G401 (cell line): ENCODE results near the gene UTF1. TPM values are rescaled to one million over a fixed set of nuclear protein-coding genes. Genes with fewer than 3 reads are reported as not detected.

Source experiments
- DNase-seq: peaks from one replicate; pipeline ENCODE4 v3.0.0-alpha.2; 2015; ENCODE audit warnings: low spot score
- in situ Hi-C: cut with HindIII; loops from 2 replicates; pipeline ENCODE4 v1.10.0; 2016; ENCODE audit warnings: low sequenced_read_pairs, mixed read lengths
- total RNA-seq: library from RNA; depleted of rRNA; stranded (reverse); fragments of >200 nt; shearing (Covaris generic); gene quantifications from 2 replicates; pipeline ENCODE4 v1.2.3, GENCODE V29; 2014

Gene UTF1
- total RNA-seq, 1 experiment from 2014 or later: not detected

DNA sequence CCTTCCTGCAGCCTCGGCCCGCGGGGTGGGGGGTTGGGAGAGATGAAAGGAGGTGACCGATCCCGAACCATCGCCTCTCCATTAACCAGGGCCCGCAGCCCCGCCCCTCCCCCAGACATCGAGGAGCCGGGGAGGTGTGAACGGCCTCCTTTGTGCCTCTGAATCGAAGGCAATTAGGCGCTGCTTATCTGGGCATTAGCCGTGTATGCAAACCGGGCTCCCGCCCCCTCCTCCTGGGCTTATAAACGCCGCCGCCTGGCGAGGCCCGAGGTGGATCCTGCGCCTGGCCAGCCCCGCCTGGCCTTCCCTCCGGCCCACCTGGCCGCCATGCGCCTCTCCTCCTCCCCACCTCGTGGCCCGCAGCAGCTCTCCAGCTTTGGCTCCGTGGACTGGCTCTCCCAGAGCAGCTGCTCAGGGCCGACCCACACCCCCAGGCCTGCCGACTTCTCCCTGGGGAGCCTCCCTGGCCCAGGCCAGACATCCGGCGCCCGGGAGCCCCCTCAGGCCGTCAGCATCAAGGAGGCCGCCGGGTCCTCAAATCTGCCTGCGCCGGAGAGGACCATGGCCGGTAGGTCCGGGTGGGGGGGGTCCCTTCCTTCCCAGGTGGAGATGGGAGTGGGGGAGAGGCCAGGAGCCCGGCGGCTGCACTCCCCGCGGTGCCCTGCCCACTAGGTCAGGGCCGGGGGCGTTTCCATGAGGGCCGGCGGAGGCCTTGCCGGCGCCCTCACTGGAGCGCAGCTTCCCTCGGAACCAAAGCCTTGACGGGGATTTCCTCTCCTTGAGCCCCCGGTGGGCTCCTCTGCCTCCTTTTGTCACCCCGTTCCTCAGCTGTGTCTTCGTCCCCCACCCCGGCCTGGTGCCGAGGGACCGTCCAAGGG lies 7.8 kb downstream of the UTF1 start, which contains the start of gene VENTX:
TSS of gene VENTX (plus strand) at position 268 of the 878 bp plus-strand sequence. CDS start at position 328, 60 bp downstream.
- DNase-seq: no peak
- in situ Hi-C loops: no loop called here

DNA sequence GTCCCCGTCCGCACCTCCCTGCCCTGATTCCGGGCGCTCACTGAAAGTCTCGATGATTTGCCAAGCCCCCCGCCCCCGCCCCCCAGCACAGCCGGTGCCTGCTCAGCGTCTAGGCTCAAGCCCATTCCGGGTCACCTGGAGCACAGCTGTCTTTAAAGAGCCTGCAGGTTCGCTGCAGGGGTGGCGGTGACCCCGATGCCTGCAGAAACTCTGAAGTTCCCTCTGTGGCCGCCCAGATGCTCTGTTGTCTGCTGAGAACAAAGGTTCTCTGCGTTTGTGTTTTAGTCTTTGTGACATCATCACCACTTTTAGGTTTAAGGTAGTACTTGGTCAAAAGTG lies 8.4 kb downstream of the UTF1 start:
- DNase-seq: no peak
- in situ Hi-C loops: no loop called here

DNA sequence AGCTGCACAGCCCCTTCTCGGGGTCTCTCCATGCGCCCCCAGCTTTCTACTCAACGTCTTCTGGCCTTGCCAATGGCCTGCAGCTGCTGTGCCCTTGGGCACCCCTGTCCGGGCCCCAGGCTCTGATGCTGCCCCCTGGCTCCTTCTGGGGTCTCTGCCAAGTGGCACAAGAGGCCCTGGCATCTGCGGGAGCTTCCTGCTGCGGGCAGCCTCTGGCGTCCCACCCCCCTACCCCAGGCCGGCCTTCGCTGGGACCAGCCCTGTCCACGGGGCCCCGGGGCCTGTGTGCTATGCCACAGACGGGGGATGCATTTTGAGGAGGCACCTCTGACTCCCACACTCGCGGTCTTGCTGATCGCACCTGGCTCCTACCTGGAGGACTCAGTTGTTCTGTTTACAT lies 10.0 kb downstream of the UTF1 start:
- DNase-seq: no peak
- in situ Hi-C loops: no loop called here

DNA sequence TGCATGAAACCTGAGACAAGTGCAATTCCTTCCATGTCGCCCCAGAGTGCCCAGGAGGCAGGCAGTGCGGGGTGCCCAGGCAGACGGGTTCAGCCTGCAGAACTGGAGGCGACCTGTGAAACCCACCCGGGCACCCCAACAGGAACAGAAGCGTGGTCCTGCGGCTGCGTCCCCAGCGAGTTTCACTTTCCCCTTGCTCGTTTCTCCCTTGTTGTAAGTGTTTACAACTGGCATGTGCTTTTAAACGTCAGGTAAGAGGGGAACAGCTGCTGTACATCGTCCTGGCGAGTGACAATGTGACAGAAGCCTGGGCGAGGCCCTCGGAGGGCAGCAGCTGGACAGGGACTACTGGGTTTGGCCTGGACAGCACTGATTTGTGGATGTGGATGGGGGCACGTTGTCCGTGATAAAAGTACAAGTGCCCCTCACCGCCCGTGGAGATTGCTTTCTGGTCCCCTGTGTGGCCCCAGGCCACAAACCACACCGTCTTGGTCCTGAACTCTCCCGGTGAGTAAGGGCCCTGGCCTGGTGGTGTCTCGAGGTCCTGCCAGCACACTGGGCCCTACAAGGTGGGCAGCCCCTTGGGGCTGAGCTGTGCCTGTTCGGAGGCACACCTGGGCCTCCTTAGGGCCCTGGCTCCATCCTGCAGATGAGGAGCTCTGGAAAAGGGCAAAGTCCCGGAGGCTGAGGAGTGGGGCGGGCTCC lies 11.6 kb downstream of the UTF1 start:
- in situ Hi-C loops: no loop called here
- no peak for DNase-seq

DNA sequence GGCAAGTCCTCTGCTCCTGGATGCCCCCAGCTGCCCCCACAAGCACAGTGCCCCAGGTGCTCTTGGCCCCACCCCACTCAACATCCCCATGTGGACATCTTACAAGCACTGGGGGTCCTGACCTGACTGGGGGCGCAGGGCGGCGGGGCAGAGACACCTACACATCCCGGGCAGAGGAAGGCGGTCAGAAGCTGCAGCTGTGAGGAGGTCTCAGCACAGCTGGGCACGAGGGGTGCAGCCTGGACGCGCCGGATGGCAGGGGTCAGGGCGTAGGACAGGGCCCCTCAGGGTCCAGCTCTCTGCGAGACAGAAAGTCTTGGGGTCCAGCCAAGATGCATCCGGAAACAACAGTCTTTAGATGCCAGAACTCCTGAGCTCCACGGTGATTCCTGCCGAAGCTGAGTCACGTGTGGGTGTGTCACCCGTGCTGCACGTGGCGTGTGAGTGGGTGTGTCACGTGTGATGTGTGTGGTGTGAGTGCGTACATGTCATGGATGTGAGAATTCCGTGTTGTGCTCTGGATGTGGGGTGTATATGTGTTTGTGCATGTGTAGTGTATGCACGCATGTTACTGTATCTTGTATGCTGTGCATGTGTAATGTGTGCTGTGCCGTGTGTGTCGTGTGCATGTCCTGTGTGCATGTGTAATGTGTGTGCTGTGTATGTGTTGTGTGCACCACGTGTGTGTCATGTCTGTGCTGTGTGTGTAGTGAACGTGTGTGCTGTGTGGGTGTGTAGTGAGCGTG lies 12.8 kb downstream of the UTF1 start:
- no peak for DNase-seq
- in situ Hi-C loops: no loop called here

DNA sequence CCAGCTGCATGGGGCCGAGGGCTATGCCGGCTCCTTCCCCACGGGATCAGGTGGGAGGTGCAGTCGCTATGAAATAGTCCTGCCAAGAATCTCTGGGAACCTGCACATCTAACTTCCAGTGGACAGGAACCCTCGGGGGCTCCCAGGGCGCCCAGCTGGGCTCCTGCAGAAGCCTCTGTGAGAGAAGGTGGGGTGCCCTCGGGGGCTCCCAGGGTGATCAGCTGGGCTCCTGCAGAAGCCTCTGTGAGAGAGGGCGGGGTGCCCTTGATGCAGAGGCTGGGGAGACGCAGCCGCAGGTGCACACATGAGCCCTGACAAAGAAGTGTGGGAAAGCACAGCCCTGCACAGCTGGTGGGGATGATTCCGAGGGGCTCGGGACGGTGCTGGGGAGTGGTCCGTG lies 13.6 kb downstream of the UTF1 start:
- in situ Hi-C loops: no loop called here

DNA sequence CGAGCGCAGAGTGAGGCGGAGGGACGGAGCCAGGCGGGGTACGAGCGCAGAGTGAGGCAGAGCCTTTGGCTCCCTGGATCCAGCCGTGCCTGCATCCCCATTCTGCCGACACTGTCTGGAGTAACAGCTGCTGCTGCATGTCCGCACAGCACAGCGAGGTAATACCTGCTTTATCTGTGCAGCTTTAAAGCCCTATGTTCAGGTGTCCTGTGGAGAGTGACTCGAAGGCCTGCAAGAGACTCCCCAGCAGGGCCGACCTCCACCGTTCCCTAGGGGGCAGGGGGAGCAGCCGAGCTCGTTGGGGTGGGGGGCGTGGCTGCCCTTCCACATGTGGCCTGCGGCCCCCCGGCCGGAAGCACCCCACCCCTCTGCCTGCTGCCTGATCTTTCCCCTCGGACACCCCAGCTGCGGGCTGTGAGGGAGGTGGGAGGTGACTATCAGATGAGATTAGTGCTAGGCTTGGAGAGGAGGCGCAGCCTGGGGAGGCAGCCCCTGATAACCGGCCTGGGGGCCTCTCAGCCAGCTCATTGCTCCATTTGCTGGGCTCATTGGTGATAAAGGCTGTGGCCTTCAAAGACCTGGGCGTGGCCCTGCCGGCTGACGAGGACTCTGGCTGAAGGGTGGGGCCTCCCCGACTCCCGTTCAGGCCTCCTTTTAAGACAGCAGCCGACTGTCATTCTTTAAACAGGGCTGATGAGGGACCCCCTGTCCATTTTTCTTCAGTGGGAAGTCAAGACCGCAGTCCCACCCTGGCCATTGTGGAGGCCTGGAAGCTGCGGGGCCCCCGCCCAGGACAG lies 15.6 kb downstream of the UTF1 start:
- DNase-seq: no peak
- in situ Hi-C loops: no loop called here

More for the DNA sequence above, 13.6 kb downstream of the UTF1 start:
- no peak for DNase-seq

DNA sequence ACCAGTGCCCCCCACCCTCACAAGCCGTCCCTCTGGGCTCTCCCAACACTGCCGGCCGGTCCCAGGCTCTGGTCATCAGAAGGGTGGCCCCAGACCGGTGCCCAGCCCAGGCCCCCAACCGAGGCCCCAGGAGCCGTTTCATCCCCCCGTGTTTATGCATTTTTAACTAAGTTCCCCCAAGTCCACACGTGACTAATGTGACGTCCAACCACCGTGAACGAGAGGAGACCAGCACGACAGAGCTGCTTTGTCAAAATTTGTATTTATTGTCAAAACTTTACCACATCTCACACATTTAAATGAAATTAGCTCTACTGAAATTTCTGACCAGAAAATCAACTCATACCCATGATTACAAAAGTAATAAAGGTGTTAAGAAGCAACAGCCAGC lies 16.2 kb downstream of the UTF1 start:
- DNase-seq: no peak
- in situ Hi-C loops: no loop called here

DNA sequence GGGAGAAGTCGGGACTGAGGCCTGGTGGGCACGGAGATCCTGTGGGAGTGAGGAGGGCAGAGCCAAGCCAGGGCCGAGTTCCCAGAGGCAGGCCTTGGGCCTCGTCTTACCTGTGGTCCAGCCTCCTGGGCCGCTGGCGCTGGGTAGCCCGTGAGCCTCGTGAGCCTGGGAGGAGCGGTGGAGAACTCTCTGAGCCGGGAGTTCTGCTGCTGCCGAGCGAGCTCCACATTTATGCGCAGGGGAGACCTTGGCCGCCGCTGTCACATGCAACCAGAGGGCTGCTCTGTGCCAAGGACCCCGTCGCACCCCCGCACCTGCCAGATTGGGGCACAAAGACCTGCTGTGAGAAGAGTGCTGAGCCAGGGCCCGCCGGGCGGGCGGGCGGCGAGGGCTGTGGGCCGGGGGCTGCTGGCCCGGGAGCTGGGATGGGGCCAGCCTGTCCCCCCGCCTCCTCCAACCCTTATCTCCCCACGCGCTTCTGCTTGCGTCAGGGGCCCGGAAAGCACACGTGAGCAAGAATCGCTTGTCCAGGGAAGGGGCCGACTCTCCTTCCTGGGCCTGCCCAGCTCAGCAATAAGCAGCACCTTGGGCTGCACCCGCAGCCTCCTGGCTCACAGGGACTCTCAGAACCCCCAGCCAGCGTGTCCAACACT lies 17.8 kb downstream of the UTF1 start:
- in situ Hi-C loops: no loop called here
- no peak for DNase-seq

DNA sequence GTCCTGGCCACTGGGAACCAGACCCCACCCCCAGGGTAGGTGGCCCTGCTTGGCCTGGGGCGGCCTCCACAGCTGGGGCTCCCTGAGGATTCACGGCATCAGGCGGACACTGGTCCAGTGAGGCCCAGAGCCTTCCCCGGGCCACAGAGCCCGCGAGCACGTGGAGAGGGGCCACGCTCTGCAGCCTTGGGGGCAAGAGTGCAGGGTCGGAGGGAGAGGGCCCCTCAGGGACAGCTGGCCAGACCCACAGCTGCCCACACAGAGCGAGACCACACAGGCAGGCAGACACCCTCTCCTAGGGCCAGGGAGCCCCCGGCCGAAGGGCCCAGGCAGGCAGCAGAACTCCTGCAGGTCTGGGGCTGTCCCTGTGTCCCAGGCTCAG lies 18.3 kb downstream of the UTF1 start:
- in situ Hi-C loops: no loop called here
- DNase-seq: no peak

DNA sequence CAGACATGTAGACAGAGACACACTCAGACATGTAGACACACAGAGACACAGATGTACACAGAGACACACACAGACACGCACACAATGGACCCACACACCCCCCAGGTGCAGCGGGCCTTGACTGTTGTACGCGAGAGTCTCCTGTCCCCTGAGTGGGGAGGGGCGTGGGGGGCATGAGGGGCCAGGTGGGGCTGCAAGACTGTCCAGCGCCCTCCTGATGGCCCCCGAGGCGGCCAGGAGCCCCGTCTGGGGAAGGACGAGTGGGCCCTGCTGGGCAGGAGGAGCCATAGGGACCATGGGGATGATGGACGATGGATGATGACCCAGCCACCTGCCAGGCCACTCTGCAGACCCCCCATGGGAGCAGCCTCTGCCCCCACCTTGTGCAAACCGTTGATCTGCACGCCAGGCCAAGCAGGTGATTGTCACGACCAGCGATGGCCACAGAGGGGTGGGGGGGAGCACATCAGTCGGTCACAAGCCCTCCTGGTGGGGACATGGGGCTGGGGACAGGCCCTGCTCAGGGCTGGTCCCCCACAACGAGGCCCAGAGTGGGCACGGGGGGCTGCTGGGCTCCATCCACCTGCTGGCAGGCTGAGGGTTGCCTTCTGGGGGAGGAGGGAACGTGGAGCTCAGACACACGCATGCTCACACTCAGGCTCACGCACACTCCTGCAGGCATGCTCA lies 19.2 kb downstream of the UTF1 start:
- DNase-seq: no peak
- in situ Hi-C loops: no loop called here

DNA sequence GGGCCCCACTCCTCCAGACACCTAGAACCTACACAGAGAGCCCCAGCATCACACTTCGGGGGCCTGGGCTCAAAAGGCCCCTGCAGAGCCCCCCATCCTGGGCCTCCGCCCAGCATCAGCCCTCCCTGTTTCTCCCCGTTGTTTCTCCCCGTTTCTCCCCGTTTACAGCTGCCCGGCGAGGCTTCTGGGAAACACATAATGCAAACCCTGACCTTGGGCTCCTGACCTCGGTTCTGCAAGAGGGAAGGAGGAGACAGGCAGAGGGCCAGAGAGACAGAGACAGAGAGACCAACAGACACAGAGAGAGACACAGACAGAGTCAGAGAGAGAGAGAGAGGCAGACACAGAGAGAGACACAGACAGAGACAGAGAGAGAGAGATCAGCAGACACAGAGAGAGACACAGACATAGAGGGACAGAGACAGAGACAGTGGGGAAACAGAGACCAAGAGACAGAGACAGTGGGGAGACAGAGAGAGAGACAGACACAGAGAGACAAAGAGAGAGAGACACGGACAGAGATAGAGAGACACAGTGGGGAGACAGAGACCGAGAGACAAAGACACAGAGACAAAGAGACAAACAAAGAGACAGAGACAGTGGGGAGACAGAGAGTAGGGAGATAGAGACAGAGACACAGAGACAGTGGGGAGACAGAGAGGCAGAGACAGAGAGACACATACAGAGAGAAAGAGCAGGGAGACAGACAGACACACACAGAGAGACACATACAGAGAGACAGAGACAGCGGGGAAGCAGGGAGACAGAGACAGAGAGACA lies 20.1 kb downstream of the UTF1 start:
- DNase-seq: no peak
- in situ Hi-C loops: no loop called here

DNA sequence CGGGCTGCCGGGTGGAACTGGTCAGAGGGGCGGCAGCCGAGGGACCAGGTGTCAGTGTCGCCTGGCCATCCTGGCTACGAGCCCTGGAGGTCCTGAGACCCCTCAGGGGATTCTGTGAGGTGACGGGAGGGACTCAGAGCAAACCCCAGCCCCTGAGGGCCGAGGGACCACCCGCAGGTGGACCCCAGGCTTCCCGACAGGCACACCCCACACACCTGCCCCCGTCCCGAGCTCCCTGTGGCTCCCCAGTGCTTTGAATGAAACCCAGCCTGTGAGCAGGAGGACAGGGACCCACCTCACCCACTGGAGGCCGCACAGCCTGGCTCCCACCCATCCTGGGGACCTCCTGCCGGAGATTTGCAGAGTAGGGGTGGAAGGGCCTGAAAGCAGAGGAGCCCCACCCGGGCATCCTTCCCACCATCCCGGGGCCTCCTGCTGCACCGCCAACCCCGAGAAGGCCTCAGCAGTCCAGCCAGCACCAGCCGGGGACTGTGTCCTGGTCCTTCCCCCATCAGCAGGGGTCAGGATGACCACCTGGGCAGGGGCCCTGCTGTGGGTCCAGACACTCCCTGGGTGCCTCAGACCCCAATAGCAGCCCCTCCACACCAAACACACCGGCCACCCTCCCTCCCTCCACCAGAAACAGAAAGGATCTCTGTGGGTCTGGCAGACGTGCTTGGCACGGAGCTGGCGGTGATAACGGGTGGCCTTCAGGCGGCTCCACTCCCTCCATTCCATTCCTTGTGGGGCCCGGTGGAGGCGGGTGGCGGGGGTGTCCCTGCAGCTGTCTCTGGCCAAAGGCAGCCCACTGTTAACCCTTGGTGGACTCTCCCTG lies 21.6 kb downstream of the UTF1 start:
- in situ Hi-C loops: no loop called here
- no peak for DNase-seq

DNA sequence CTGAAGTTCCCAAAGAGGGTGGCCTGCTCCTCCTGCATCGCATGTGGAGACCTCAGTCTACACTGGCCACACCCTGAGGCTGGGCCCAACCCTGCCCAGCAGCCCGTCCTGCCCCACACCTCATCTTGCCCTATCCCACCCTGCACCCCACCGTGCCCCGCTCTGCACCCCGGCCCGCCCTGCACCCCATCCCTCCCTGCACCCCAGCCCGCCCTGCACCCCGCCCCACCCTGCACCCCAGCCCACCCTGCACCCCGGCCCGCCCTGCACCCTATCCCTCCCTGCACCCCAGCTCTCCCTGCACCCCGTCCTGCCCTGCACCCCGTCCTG lies 22.2 kb downstream of the UTF1 start:
- no peak for DNase-seq

DNA sequence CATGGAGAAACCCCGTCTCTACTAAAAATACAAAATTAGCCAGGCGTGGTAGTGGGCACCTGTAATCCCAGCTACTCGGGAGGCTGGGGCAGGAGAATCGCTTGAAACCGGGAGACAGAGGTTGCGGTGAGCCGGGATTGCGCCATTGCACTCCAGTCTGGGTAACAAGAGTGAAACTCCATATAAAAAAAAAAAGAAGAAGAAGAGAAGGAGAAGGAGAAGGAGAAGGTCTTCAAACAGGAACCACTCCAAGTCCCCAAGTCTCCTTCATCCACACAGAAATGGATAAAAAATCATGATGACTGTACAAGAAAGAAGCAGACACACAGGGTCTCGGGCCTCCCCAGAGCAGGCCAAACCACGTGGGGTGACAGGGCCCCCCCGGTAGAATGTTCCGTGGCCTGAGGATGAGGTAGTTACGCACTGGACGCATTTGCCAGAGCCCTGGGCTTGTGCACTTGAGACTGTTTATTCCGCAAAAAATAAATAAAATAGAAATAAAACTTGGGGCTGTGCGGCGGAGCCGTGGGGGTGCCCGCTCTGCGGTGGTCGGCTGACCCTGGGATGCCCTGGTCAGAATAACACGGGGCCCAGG lies 23.4 kb downstream of the UTF1 start:
- DNase-seq: no peak
- in situ Hi-C loops: no loop called here

More for the DNA sequence above, 22.2 kb downstream of the UTF1 start:
- in situ Hi-C loops: no loop called here

DNA sequence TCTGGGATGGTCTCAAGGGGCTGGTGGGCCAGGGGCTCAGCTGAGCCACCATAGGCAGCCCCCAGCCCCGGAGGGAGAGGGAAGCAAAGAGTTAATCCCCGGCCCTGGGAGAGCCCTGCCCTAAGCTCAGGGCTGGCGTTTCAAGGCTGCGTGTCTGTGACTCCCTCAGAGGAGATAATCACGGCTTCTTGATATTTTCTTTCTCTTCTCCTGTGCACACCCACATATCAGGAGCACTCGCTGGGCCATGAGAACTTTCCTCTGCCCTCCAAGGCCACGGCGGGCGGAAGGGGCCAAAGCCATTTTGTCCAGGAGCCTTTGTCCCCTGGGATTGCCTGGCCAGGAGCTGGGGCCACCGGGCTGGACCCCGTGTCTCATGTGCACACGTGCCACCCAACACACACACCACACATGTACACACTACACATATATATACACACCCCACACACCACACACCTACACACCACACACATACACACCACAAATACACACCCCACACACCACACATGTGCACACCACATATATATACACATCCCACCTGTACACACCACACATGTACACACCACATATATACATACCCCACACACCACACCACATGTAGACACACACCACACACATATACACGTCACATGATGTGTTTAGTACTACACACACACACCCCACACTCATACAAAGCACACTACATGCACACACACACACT lies 24.6 kb downstream of the UTF1 start:
- DNase-seq: no peak
- in situ Hi-C loops: no loop called here
